Erythroblast (primary cell): ENCODE results near the gene ELOVL6.
A peak's percentile ranks its signal among the peaks of the same experiment; 100 is the strongest.

Source experiments
- DNase-seq, 2 experiments: peaks; one replicate each; lab custom pipeline; 2025; lab: John Stamatoyannopoulos, UW
- GATA1 ChIP-seq: IDR thresholded peaks from 2 replicates; pipeline ENCODE4 v1.6.1; 2011; ENCODE audit warnings: low read depth, mild to moderate bottlenecking, control low read depth, low read length, moderate library complexity
- POLR2A ChIP-seq: IDR thresholded peaks from 2 replicates; pipeline ENCODE4 v1.6.1; 2011; ENCODE audit warnings: mild to moderate bottlenecking, low read length

The ELOVL6 gene

DNA sequence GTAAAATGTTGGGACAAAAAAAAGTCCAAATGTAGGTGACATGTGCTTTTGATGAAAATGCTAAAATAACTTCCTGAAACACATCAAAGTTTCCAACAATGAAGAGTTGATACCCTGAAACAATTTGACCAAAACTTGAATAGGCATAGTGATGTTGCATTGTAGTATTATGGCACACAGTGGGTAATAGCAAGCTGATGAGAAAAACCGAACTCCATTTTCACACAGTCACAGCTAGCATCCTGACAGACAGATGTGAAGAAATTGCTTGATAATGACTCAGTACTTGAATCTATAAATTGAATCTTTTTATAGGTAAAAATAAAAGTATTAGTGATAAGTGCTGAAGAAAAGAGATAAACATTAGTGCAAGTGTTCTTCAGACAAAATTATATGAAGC is 122.5 kb downstream of the ELOVL6 start:
- no peak for TF ChIP-seq GATA1
- TF ChIP-seq POLR2A, result no peak
- no peak for DNase-seq

DNA sequence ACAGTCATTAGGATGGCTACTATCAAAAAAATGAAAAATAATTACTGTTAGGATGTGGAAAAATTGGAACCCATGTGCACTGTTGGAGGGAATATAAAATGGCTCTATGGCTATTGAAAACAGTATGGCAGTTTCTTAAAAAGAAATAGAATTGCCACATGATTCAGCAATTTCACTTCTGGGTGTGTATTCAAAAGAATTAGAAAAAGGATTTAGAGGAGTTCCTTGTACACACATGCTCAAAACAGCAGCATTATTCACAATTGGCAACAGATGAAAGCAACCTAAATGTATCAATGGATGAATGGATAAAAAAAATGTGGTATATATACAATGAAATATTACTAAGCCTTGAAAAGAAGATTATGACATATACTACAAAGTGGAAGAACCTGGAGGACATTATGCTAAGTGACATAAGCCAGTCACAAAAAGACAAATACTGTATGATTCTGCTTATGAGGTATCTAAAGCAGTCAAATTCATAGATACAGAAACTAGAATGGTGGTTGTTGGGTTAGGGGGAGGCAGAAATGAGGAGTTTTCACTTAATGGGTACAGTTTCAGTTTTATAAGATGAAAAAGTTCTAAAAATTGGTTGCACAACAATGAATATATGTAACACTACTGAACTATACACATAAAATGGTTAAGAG is 123.2 kb downstream of the ELOVL6 start:
- no peak for TF ChIP-seq GATA1
- TF ChIP-seq POLR2A, result no peak
- no peak for DNase-seq

DNA sequence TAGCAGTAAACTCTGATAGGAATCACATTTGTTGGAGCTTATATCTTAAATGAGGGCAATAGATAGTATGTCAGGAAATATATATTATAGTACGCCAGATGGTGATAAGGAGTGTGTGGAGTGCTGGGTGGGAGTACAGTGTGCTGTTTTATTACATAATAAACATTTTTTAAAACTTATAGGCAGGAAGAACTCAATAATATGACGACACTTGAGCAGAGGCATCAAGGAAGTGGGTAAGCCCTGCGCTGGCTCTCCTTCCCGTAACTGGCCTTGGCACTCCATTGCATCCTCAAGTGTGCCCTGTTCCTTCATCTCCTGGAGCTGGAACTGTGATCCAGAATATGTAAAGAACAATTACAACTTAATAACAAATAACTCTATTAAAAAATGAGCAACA is 123.8 kb downstream of the ELOVL6 start:
- no peak for DNase-seq

DNA sequence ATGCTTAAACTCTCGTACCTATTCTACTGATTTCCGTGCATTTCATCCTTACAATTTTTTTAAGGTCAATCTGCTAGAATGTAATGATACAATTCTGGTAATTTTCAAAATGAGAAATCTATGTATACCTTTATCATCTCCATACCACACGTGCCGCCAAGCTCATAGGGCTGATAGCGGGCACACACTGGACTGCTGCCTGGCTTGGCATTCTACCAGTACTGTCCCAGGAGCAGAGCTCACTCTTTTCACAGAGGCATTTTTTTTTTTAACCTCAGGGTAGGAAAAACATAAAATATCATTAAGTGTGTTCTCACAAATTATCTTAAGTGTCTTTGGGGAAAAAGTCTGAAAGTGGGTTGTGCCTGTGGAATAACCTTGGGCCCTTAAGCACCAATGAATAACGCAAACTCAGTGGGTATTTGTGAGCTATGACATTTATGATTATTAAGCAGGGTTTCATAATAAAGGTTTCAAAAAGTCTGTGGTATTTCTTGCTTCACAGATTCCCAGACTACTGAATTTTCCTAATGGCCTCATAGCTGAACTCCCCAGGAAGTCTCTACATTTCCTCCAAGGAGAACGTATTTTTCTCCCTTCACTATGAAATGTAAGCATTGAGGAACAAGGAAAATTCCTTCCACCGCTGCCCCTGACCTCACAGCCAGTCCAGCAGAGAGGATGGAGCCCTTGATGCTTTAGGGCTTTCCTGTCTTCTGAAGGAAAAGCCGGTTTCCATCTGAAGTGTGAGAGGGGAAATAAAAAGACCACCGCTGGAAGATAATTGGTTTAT is 125.2 kb downstream of the ELOVL6 start:
- no peak for TF ChIP-seq GATA1
- TF ChIP-seq POLR2A, result no peak
- peak; percentile 6 to 34 for DNase-seq

More for the DNA sequence above, 123.8 kb downstream of the ELOVL6 start:
- TF ChIP-seq POLR2A (no peak), GATA1 (no peak)

DNA sequence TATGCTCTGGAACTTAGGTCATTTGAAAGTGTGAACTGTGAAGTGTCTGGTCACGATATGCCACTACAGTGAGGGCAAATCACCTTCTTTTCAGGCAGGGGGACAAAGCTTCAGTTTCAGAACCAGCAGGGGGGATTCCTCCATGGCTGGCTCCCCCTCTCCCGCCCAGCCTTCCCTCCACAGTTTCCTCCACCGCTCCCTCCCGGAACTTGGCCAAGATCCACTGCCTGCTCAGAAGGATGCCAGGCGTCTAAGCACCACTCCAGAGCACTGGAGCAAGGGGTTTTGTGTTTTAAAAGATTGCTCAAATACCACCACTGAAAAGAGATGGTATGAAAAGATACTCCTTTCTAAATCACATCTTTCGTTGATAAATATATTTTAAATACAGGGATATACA is 126.9 kb downstream of the ELOVL6 start:
- no peak for DNase-seq

DNA sequence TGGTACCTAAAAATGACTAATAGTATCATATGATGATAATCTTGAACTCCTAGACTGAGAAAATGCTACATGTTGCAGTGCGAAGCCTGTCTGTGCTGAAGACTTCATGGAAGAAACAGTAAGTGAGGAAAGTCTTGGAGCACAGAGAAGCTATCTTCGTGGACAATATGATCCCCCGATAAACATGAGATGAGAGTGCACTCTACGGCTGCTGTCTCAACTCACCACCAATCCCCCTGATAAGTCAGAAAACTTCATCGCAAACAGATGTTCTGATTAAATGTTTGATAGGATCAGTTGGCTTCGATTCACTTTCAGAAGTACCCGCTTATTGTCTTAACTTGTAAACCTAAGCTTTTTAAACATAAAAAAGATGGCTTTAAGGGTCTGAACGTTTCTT is 130.2 kb downstream of the ELOVL6 start:
- TF ChIP-seq GATA1, result no peak
- no peak for TF ChIP-seq POLR2A
- peak in 1 of 2 experiments; percentile 28 for DNase-seq

More for the DNA sequence above, 126.9 kb downstream of the ELOVL6 start:
- TF ChIP-seq POLR2A (no peak), GATA1 (no peak)

DNA sequence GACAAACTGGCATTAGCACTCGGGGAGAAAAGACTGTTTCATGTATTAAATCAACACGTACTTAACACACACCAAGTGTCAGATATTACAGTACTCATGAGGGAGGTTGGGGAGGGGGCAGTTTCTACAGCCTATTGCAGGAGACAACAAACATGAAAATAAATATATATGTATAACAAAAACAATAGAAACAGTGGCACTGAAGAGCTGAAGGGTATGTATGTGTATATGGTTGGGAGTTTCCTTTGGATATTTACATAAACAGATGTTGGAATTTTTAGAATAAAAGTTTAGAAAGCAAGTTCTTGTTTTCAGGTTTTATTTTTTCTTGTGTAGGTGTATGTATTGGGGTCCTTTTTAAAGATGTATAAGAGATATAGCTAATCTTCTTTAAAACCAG is 133.5 kb downstream of the ELOVL6 start:
- TF ChIP-seq GATA1 (no peak), POLR2A (no peak)
- DNase-seq, result no peak

DNA sequence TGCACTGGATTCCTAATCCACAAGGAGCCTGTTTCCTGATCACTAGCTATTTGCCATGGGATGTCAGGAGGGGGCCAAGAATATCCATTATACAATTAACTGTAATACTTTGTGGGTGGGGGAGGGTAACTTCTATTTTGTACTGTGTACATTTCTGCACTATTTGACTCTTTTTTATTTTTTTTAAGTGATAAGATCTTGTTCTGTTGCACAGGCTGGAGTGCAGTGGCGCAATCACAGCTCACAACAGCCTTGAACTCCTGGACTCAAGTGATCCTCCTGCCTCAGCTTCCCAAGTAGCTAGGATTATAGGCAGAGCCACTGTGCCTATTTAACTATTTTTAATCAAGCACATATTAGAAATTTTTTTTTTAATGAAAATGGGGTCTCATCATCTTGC is 134.1 kb downstream of the ELOVL6 start:
- TF ChIP-seq POLR2A, result no peak
- TF ChIP-seq GATA1, result no peak
- DNase-seq, result peak in 1 of 2 experiments; percentile 13

DNA sequence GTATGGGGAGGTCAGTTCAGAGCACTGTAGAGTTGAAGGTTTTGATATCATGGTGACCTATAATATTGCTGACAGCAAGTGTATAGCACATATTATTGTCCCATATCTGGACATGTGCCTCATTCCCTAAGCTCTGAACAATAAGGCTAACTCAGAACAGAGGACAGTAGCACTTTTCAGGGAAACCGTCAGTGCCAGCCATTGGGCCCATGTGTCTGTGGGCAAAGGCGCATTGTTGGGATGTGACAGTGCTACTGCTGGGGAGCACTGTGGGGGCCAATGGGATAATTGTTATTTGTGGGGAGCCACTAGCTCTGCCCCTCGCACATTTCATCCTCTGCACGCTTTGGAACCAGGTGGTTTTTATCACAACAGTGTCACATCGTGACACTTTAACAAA is 136.2 kb downstream of the ELOVL6 start:
- no peak for DNase-seq
- TF ChIP-seq GATA1 (no peak), POLR2A (no peak)

DNA sequence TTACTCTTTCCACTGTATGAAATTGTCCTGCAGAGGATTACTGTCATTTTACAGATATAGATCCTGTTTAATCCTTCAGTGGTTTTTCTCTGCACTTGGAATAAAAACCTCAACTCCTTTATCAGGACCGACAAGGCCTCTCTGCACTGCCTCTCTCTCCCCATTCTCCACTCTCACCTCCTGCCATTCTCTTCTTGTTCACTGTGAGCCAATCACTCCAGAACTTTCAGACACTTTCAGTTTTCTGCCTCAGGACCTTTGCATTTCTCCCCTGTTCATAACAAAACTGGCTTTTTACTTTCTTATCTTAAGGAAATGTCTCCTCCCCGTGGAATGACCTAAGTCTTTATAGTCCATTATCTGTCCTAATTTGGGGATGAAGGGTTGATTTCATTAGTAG is 137.3 kb downstream of the ELOVL6 start:
- no peak for TF ChIP-seq POLR2A
- TF ChIP-seq GATA1, result no peak
- no peak for DNase-seq

DNA sequence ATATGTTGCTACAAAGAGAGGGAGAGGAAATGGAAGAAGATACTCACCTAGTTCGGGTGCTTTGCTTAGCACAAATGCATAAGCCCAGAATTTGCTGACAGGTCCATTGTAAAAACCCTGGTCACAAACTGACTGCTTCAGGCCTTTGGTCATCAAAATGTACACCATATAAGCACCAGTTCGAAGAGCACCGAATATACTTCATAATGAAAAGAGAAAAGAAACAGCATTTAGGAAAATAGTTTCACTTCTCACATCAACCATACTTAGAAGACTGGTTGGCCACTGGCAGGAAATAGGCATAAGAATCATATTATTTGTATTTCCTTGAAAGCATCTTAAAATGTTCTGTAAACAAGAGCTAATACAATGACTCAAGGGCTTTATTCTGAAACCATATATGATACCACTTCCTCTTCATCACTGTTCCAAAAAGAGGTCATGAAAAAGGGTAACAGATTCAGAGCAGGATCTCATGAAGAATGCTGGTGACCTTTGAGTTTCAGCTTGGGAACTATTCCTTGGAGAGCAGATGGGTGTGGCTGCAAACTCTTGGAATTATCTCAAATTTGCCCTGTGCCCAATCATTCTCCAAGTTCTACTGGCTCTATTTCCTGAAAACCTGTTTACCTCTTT is 138.7 kb downstream of the ELOVL6 start:
- DNase-seq, result no peak
- TF ChIP-seq GATA1 (no peak), POLR2A (no peak)

DNA sequence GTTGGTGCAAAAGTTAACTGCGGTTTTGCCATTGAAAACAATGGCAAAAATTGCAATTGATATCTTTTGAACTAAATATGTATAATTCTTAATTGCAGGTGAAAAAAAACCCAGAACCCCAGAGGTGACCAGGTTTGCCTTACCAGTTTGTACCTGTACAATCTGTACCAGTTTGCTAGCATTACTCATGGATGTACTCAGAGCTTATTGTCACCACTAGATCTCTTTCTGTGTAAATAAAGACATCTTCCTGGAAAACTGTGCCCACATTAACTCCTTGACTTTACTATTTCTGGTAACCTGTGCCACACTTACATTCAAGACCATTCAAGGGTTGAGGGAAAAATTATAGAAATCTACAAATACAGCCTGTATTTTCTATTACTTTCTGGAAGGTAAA is 139.7 kb downstream of the ELOVL6 start:
- DNase-seq, result no peak
- TF ChIP-seq GATA1 (no peak), POLR2A (no peak)

DNA sequence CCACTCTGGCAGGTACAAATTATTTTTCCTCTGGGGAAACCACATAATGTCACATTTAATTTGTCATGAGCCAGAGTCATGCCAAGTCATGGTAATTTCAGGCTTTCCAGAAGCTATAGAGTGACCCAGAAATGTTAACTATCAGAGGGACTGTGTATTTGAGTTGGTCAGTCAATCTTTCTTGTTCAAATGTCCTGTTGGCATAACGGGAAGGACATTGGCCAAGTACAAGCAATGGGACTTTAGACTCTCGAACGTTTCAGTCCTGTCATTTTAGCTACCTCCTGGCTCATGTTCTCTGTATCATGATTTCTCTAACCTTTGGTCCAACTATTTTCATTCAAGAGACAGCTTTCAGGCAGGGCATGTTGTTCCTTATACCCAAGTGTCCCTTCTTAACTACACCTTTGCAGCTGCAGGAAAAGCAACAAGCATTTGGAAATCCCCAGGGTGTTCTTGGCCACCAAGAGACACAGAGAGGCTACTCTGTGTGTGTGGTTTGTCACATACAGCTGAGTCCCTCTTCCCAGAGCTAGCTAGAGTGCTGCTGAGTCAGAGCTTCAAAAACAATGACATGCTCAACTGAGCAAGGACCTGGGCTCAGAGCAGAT is 143.2 kb downstream of the ELOVL6 start:
- no peak for TF ChIP-seq GATA1
- DNase-seq, result peak; percentile 10 to 41
